Endothelial cell of umbilical vein (primary cell): Measurements from ENCODE around the gene ADTRP. TPM values are rescaled to one million over a fixed set of nuclear protein-coding genes. Genes with fewer than 3 reads are reported as not detected.

Experiments
- BruUV-seq: library from RNA; stranded (reverse); fragments of 400-500 nt; replicated peaks from 2 replicates; lab custom pipeline; 2021; lab: Mats Ljungman, UMichigan
- CTCF ChIA-PET: fragments of 300-600, 350-600 bp; sonication (Branson Sonifier 250); formaldehyde crosslinking; loops from one replicate; lab custom pipeline; 2021; ENCODE audit warnings: antibody characterized with exemption, inconsistent platforms; lab: Charles Lee
- POLR2A ChIA-PET: fragments of 300-600, 350-600 bp; sonication (Branson Sonifier 250); formaldehyde crosslinking; loops from one replicate; lab custom pipeline; 2021; ENCODE audit warnings: antibody characterized with exemption, inconsistent platforms; lab: Charles Lee
- DNase-seq: peaks from one replicate; pipeline ENCODE4 v3.0.0-alpha.2; 2011; ENCODE audit warnings: low read depth, low spot score
- FAIRE-seq: peaks from 2 replicates; lab custom pipeline; 2011; peaks lifted over from hg19 to GRCh38; lab: Jason Lieb, UNC
- H2AFZ ChIP-seq: 2 replicates; pipeline ENCODE4 v1.6.0; 2012; ENCODE audit warnings: low read depth, low read length, control low read depth, inconsistent platforms
- H3K27ac ChIP-seq: 2 replicates; pipeline ENCODE4 v1.5.1; 2011; ENCODE audit warnings: low read depth, mild to moderate bottlenecking, control low read depth, low read length, moderate library complexity; ENCODE audit not compliant: insufficient read depth
- H3K27me3 ChIP-seq, 2 experiments: 2 replicates each; pipeline versions ENCODE4 v1.6.0 to v1.6.1; 2011; ENCODE audit warnings: low read length in 2 of 2, mixed read lengths in 1 of 2; ENCODE audit not compliant: control insufficient read depth in 2 of 2, insufficient read depth in 2 of 2
- H3K36me3 ChIP-seq, 2 experiments: 2 replicates in 1 of 2; 3 replicates in 1 of 2; pipeline ENCODE4 v1.5.1; 2011; ENCODE audit warnings: low read length in 2 of 2, mild to moderate bottlenecking in 1 of 2, moderate library complexity in 1 of 2; ENCODE audit not compliant: control insufficient read depth in 2 of 2, insufficient read depth in 2 of 2; ENCODE audit errors: extremely low read depth in 1 of 2
- H3K4me1 ChIP-seq: 3 replicates; pipeline ENCODE4 v1.5.1; 2011; ENCODE audit warnings: mild to moderate bottlenecking, low read length; ENCODE audit not compliant: control insufficient read depth, insufficient read depth; ENCODE audit errors: extremely low read depth
- H3K4me2 ChIP-seq: 2 replicates; pipeline ENCODE4 v1.6.1; 2011; ENCODE audit warnings: low read length, control low read depth, mixed read lengths; ENCODE audit not compliant: insufficient read depth
- H3K4me3 ChIP-seq, 3 experiments: fragments of 200-600 bp in 1 of 3; sonication (generic), shearing (Covaris generic) in 1 of 3; replicated peaks in 1 of 3; 2 replicates each; pipeline ENCODE4 v1.5.1; 2011 to 2016; ENCODE audit warnings: control low read depth in 3 of 3, low read length in 3 of 3, mild to moderate bottlenecking in 2 of 3, inconsistent platforms in 1 of 3, low read depth in 1 of 3, moderate library complexity in 1 of 3; ENCODE audit not compliant: insufficient read depth in 1 of 3
- H3K79me2 ChIP-seq: 2 replicates; pipeline ENCODE4 v1.6.0; 2012; ENCODE audit warnings: low read length, inconsistent platforms; ENCODE audit not compliant: control insufficient read depth, insufficient read depth
- H3K9ac ChIP-seq: replicated peaks from 2 replicates; pipeline ENCODE3; 2011; ENCODE audit warnings: low read length, control low read depth; ENCODE audit not compliant: insufficient read depth; ENCODE audit errors: extremely low read depth
- H3K9me1 ChIP-seq: replicated peaks from 3 replicates; pipeline ENCODE4 v1.6.0; 2011; ENCODE audit warnings: mild to moderate bottlenecking, low read length; ENCODE audit not compliant: control insufficient read depth, insufficient read depth; ENCODE audit errors: extremely low read depth
- H3K9me3 ChIP-seq: replicated peaks from 2 replicates; pipeline ENCODE4 v1.5.1; 2012; ENCODE audit warnings: low read length, inconsistent platforms; ENCODE audit not compliant: control insufficient read depth, insufficient read depth
- H4K20me1 ChIP-seq: replicated peaks from 2 replicates; pipeline ENCODE3; 2011; ENCODE audit warnings: mild to moderate bottlenecking, low read length; ENCODE audit not compliant: control insufficient read depth, insufficient read depth; ENCODE audit errors: extremely low read depth
- CTCF ChIP-seq, 2 donors: IDR thresholded peaks; 1 replicate in 1 of 2; 2 replicates in 1 of 2; pipeline ENCODE4 v1.5.1; 2011; ENCODE audit warnings: low read length in 2 of 2, mild to moderate bottlenecking in 2 of 2, moderate library complexity in 2 of 2, control low read depth in 1 of 2, inconsistent platforms in 1 of 2, low read depth in 1 of 2; ENCODE audit not compliant: insufficient read depth in 1 of 2; ENCODE audit errors: extremely low read depth in 1 of 2
- EZH2 ChIP-seq: IDR thresholded peaks from 2 replicates; pipeline ENCODE4 v1.6.1; 2012; ENCODE audit warnings: borderline replicate concordance, low read depth, mild to moderate bottlenecking, moderate library complexity, low read length, inconsistent platforms; ENCODE audit not compliant: severe bottlenecking
- FOS ChIP-seq: IDR thresholded peaks from 2 replicates; pipeline ENCODE4 v1.6.1; 2011; ENCODE audit warnings: mild to moderate bottlenecking, low read length, moderate library complexity, borderline replicate concordance; ENCODE audit not compliant: insufficient read depth
- GATA2 ChIP-seq: IDR thresholded peaks from 2 replicates; pipeline ENCODE4 v1.7.0; 2011; ENCODE audit warnings: low read depth, mild to moderate bottlenecking, moderate library complexity, mixed read lengths, low read length; ENCODE audit not compliant: insufficient read length, insufficient read depth
- JUN ChIP-seq: IDR thresholded peaks from 2 replicates; pipeline ENCODE4 v1.6.1; 2011; ENCODE audit warnings: borderline replicate concordance, low read depth; ENCODE audit not compliant: insufficient read length, insufficient read depth
- MYC ChIP-seq: IDR thresholded peaks from one replicate; pipeline ENCODE4 v1.6.1; 2011; ENCODE audit warnings: mild to moderate bottlenecking, low read depth, low read length
- POLR2A ChIP-seq: IDR thresholded peaks from 2 replicates; pipeline ENCODE4 v1.6.1; 2012; ENCODE audit warnings: low read depth, mild to moderate bottlenecking, control low read depth, low read length
- POLR2AphosphoS5 ChIP-seq: IDR thresholded peaks from 2 replicates; pipeline ENCODE4 v1.6.1; 2012; ENCODE audit warnings: low read depth, mild to moderate bottlenecking, control low read depth, low read length, moderate library complexity; ENCODE audit not compliant: insufficient read depth
- dilution Hi-C: fragments of 300-500 bp; cut with MboI; formaldehyde crosslinking; loops from one replicate; pipeline ENCODE4 v1.15.0; 2019; ENCODE audit warnings: low sequenced_read_pairs; ENCODE audit not compliant: extremely low pct_ligation_motif_present
- intact Hi-C: fragments of 100-400 bp; cut with micrococcal nuclease; formaldehyde crosslinking; loops from one replicate; pipeline ENCODE4 v1.10.0; 2022
- polyA plus RNA-seq, 4 experiments: library from polyadenylated mRNA; depleted of rRNA in 3 of 4; stranded (reverse) in 3 of 4; unstranded in 1 of 4; fragments of >200 nt; gene quantifications; 2 replicates each; pipeline versions ENCODE4 v1.2.1 to v1.2.3, GENCODE V29; 2011 to 2012; ENCODE audit warnings: missing spikeins in 1 of 4
- total RNA-seq: library from RNA; stranded (reverse); gene quantifications from 2 replicates; pipeline ENCODE4 v1.2.3, GENCODE V29; 2021
- TF ChIP-seq, protein P1 (sequence below): IDR thresholded peaks from 2 replicates; pipeline ENCODE4 v1.6.1; 2011; ENCODE audit not compliant: insufficient read depth, insufficient read length

The ADTRP gene
- total and polyA plus RNA-seq, 2 donors (not counting 3 experiments of a cell fraction or from before 2014, with no cell fraction given) = 3.3 to 4.4 TPM

DNA sequence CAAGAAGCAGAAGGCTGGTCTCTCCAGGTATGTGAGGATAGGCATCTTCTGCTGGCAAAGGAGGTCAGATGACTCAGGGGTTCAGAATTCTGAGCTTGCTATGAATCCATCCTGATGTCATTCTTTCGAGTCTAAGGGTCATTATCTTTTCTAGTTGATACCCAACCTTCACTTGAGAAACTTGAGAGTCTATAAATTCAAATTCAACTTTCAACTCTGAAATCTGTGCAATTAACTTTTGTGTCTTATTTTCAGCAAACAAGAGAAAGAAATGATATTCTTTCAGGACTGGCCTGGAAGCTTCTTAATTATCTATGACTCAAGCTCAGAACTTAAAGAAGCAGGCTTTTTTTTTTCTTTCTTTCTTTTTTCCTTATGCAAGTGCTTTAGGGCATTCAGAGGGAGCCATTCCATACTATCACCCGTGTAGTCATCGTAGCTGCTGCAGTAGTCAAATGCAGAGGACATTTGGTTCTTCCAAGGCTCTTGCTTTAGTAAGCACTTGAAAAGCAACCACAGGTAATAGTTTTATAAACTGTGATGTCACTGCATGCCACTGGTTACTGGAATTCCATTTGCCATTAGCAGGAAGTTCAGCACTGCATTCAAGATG, 93.0 kb downstream of the ADTRP start:
- no peak for FAIRE-seq
- CTCF ChIA-PET = no interaction called here
- no peaks in the 10 kb centered on the region for H3K79me2 ChIP-seq
- no peak for DNase-seq
- no peak overlapping the region for H3K4me2 ChIP-seq
- H3K27me3 ChIP-seq = no peaks in the 10 kb centered on the region
- no peak overlapping the region for H3K9ac ChIP-seq
- no peaks in the 10 kb centered on the region for H3K9me1 ChIP-seq
- no TSS peak for BruUV-seq
- intact Hi-C loops = no loop called here
- TF ChIP-seq JUN (peak; percentile 9), MYC (no peak)
- peaks cover 3% of the 10 kb centered on the region for H3K4me1 ChIP-seq
- no peak overlapping the region for H3K27ac ChIP-seq
- H2AFZ ChIP-seq = no peak overlapping the region
- H3K4me3 ChIP-seq = no peak overlapping the region
- POLR2A ChIA-PET = interaction anchor here (0.7 kb wide), 1 partner anchor 43 kb away, joined by 4 read pairs; no protein-coding TSS in a partner anchor
- dilution Hi-C loops = no loop called here
- H4K20me1 ChIP-seq = no peaks in the 10 kb centered on the region
- H3K36me3 ChIP-seq = no peaks in the 10 kb centered on the region
- H3K9me3 ChIP-seq = no peaks in the 10 kb centered on the region

DNA sequence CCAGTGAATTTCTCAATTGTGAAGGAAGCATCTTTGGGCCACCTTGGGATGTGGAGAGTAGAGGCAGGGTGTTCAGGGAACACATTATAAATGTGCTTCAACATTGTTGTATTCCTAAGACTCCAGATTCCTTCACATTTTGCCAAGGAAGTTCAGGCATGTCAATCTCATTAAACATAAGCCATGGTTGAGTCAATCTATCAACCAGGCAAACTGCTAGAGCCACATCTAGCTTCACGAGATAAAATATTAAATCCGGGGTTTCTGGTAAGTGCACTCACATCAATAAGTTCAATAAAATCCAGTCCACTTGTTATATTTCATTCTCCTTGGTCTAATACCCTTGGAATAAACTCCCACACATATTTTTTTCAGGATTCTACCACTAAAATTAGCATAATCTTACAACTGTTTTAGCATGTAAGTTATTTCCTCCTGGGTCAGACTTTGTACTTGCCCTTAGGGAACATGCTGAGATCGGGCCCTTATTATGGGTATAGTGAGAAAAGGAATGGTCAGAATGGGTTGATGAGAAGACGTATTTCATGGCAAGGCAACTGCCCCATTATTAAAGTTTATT, 93.6 kb downstream of the ADTRP start:
- H2AFZ ChIP-seq = no peak overlapping the region
- dilution Hi-C loops = no loop called here
- POLR2A ChIA-PET = interaction anchor here (0.7 kb wide), 1 partner anchor 43 kb away, joined by 4 read pairs; no protein-coding TSS in a partner anchor
- H3K9me1 ChIP-seq = no peaks in the 10 kb centered on the region
- H3K79me2 ChIP-seq = no peaks in the 10 kb centered on the region
- no peaks in the 10 kb centered on the region for H3K9me3 ChIP-seq
- DNase-seq = no peak
- H3K4me3 ChIP-seq = no peak overlapping the region
- no peaks in the 10 kb centered on the region for H3K27me3 ChIP-seq
- no peak overlapping the region for H3K9ac ChIP-seq
- no peaks in the 10 kb centered on the region for H3K36me3 ChIP-seq
- no peaks in the 10 kb centered on the region for H4K20me1 ChIP-seq
- CTCF ChIA-PET = no interaction called here
- no peak for FAIRE-seq
- TF ChIP-seq POLR2A = no peak
- TF ChIP-seq, protein P1, sequence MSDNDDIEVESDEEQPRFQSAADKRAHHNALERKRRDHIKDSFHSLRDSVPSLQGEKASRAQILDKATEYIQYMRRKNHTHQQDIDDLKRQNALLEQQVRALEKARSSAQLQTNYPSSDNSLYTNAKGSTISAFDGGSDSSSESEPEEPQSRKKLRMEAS = no peak
- TF ChIP-seq JUN = no peak
- no peak for TF ChIP-seq POLR2AphosphoS5
- no peak for TF ChIP-seq EZH2
- no peak for TF ChIP-seq GATA2
- TF ChIP-seq FOS = no peak
- no peak for TF ChIP-seq CTCF (IDR thresholded peaks at IDR 0.05; ENCODE audit: extremely low read depth in 1 of 2, insufficient read depth in 1 of 2, low read depth in 1 of 2, low read length in 2 of 2)
- TF ChIP-seq MYC = no peak
- H3K4me2 ChIP-seq = no peak overlapping the region
- no peaks in the 10 kb centered on the region for H3K4me1 ChIP-seq
- H3K27ac ChIP-seq = no peak overlapping the region
- no TSS peak for BruUV-seq
- intact Hi-C loops = no loop called here
